GM19438 (cell line): ENCODE results near the gene FAM107B.

Experiments used
- ATAC-seq: cut with Tn5 transposase; IDR thresholded peaks from one replicate; pipeline ENCODE4 v1.9.1; 2021; ENCODE audit warnings: low read depth; ENCODE audit not compliant: unreplicated experiment

The FAM107B gene

GRCh38 chr10:14564268-14564744, 210.4 kb downstream of the FAM107B start:
- no peak for ATAC-seq

GRCh38 chr10:14563359-14563940, 211.2 kb downstream of the FAM107B start:
- no peak for ATAC-seq

GRCh38 chr10:14563076-14563336, 211.7 kb downstream of the FAM107B start:
- ATAC-seq = no peak

GRCh38 chr10:14562218-14563075, 212.2 kb downstream of the FAM107B start:
- no peak for ATAC-seq

- ATAC-seq = no peak
These were observed 213.6 kb downstream of the FAM107B start for GRCh38 chr10:14560791-14561765.

- no peak for ATAC-seq
These were observed 214.4 kb downstream of the FAM107B start for GRCh38 chr10:14560274-14560673.

- no peak for ATAC-seq
These were observed 216.7 kb downstream of the FAM107B start for GRCh38 chr10:14558025-14558424.

- no peak for ATAC-seq
These were observed 217.1 kb downstream of the FAM107B start for GRCh38 chr10:14557567-14557966.

GRCh38 chr10:14556285-14556956, 218.3 kb downstream of the FAM107B start:
- peak; percentile 53 for ATAC-seq

- ATAC-seq = no peak
These were observed 218.9 kb downstream of the FAM107B start for GRCh38 chr10:14555807-14556206.

- ATAC-seq = no peak
These were observed 220.0 kb downstream of the FAM107B start for GRCh38 chr10:14554491-14555205.

- no peak for ATAC-seq
These were observed 220.6 kb downstream of the FAM107B start for GRCh38 chr10:14554091-14554490.

- ATAC-seq = no peak
These were observed 221.2 kb downstream of the FAM107B start for GRCh38 chr10:14553448-14553847.

GRCh38 chr10:14552015-14552414, 222.7 kb downstream of the FAM107B start:
- ATAC-seq = no peak

- ATAC-seq = no peak
These were observed 224.2 kb downstream of the FAM107B start for GRCh38 chr10:14550471-14550981.

GRCh38 chr10:14549496-14549895, 225.2 kb downstream of the FAM107B start:
- ATAC-seq = no peak

GRCh38 chr10:14548970-14549369, 225.7 kb downstream of the FAM107B start:
- ATAC-seq = no peak

GRCh38 chr10:14548474-14548873, 226.2 kb downstream of the FAM107B start:
- ATAC-seq = no peak

GRCh38 chr10:14547816-14548215, 226.9 kb downstream of the FAM107B start:
- no peak for ATAC-seq

- ATAC-seq = no peak
These were observed 228.9 kb downstream of the FAM107B start for GRCh38 chr10:14545827-14546226.
